Measurements from ENCODE around the gene GABPA. TPM values are rescaled to one million over a fixed set of nuclear protein-coding genes. Genes with fewer than 3 reads are reported as not detected.

The GABPA gene
- total RNA-seq, 1 experiment from 2014 or later: 20.4 TPM

- H3K27ac Mint-ChIP-seq: no peak overlapping the region
- Histone ChIP-seq H3K14ac (ENCODE audit: insufficient read depth, low read length) (no peak overlapping the region), H2BK20ac (ENCODE audit: low read depth, low read length, poor library complexity, severe bottlenecking) (no peak overlapping the region), H3K4me1 (ENCODE audit: insufficient read depth, low read length) (no peaks in the 10 kb centered on the region), H4K20me1 (ENCODE audit: control insufficient read depth, insufficient read depth, insufficient read length) (no peaks in the 10 kb centered on the region), H4K8ac (replicated peaks; ENCODE audit: insufficient read length, low read depth, low read length) (no peak overlapping the region), H3T11ph (ENCODE audit: low read length) (no peak overlapping the region), H2BK5ac (ENCODE audit: insufficient read length, low read length) (no peak overlapping the region), H2AFZ (ENCODE audit: low read length) (no peak overlapping the region), H3K9me3 (ENCODE audit: control insufficient read depth, low read depth, low read length) (no peaks in the 10 kb centered on the region), H2AK5ac (ENCODE audit: insufficient read length, low read length) (no peak overlapping the region), H3K4me2 (ENCODE audit: insufficient read depth, insufficient read length, low read length) (no peak overlapping the region), H3K23ac (ENCODE audit: insufficient read length, low read depth, low read length) (no peak overlapping the region), H3K27me3 (ENCODE audit: insufficient read depth, low read length) (no peaks in the 10 kb centered on the region), H3K23me2 (ENCODE audit: insufficient read length, low read depth, low read length, poor library complexity, severe bottlenecking) (no peaks in the 10 kb centered on the region), H3K56ac (ENCODE audit: insufficient read length, low read depth, low read length) (no peak overlapping the region), H2BK120ac (ENCODE audit: low read depth, low read length, poor library complexity, severe bottlenecking) (no peak overlapping the region), H3K79me1 (ENCODE audit: insufficient read depth, low read depth, low read length, poor library complexity, severe bottlenecking) (no peaks in the 10 kb centered on the region), H4K91ac (ENCODE audit: insufficient read length, low read depth, low read length) (no peak overlapping the region), H2BK15ac (ENCODE audit: low read depth, low read length) (no peak overlapping the region), H3K18ac (ENCODE audit: insufficient read length, low read depth, low read length) (no peak overlapping the region), H2BK12ac (ENCODE audit: insufficient read length, low read depth, low read length) (no peak overlapping the region), H3K4ac (ENCODE audit: low read depth, low read length) (no peak overlapping the region), H3K79me2 (ENCODE audit: insufficient read depth, low read length) (no peaks in the 10 kb centered on the region), H3K9ac (ENCODE audit: extremely low read depth, insufficient read length, low read length) (no peak overlapping the region), H3K27ac (ENCODE audit: insufficient read length, low read depth, low read length) (no peak overlapping the region), H4K5ac (ENCODE audit: insufficient read length, low read depth, low read length) (no peak overlapping the region)
- no CpG with 5 or more reads among the region's 1 CpG for WGBS (ENCODE audit: extremely low coverage, insufficient read length, low lambda C conversion rate)
- H3K9me3 Mint-ChIP-seq: peaks cover 4 to 9% of the 10 kb centered on the region in 2 experiments; a peak in 4 of 5 replicates
- no peaks in the 10 kb centered on the region for H3K4me1 Mint-ChIP-seq
- no peak for DNase-seq
- H3K4me3 Mint-ChIP-seq: no peak overlapping the region
- no peaks in the 10 kb centered on the region; the same call in 1 of the 2 replicates for H3K27me3 Mint-ChIP-seq (ENCODE audit: low read depth)
- peaks cover 3 to 15% (median 9%) of the 10 kb centered on the region in 3 experiments; a peak in 6 of 7 replicates for H3K36me3 Mint-ChIP-seq (ENCODE audit: insufficient read depth in 1 of 3, low read depth in 3 of 3)
- TF ChIP-seq, protein P1, sequence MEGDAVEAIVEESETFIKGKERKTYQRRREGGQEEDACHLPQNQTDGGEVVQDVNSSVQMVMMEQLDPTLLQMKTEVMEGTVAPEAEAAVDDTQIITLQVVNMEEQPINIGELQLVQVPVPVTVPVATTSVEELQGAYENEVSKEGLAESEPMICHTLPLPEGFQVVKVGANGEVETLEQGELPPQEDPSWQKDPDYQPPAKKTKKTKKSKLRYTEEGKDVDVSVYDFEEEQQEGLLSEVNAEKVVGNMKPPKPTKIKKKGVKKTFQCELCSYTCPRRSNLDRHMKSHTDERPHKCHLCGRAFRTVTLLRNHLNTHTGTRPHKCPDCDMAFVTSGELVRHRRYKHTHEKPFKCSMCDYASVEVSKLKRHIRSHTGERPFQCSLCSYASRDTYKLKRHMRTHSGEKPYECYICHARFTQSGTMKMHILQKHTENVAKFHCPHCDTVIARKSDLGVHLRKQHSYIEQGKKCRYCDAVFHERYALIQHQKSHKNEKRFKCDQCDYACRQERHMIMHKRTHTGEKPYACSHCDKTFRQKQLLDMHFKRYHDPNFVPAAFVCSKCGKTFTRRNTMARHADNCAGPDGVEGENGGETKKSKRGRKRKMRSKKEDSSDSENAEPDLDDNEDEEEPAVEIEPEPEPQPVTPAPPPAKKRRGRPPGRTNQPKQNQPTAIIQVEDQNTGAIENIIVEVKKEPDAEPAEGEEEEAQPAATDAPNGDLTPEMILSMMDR (conservative IDR thresholded peaks at IDR 0.05): no peak
Observed at GRCh38 chr21:25700741-25701140, 34.0 kb upstream of the GABPA start.

All from H9 (cell line).